Limb (tissue), 2 donors: ENCODE data around the gene ELK1.
A peak's percentile ranks its signal among the peaks of the same experiment; 100 is the strongest.
"Not testable (repeated sequence)": the region's sequence is repeated elsewhere in the genome, so short reads cannot be mapped to it uniquely, and the experiment has no call there.

Experiments used
- DNase-seq, 2 donors: peaks; one replicate each; pipeline ENCODE4 v3.0.0-alpha.2; 2016; ENCODE audit errors: extremely low spot score in 2 of 2

ELK1 gene

GRCh38 chrX:47650164-47651042 lies at the start of gene ELK1:
TSS of gene ELK1 (minus strand) at chrX:47650563. CDS start at chrX:47641441, 9,122 bp downstream.
- peak; percentile 90 to 94 for DNase-seq

- no peak for DNase-seq
Measured at GRCh38 chrX:47697181-47697580, 46.8 kb upstream of the ELK1 start.

- no peak for DNase-seq
Measured at GRCh38 chrX:47690175-47690574, 39.8 kb upstream of the ELK1 start.

GRCh38 chrX:47687263-47687662 lies 36.9 kb upstream of the ELK1 start:
- DNase-seq, result no peak

GRCh38 chrX:47683829-47684205 lies 33.5 kb upstream of the ELK1 start:
- DNase-seq, result no peak

GRCh38 chrX:47683184-47683828 lies 32.9 kb upstream of the ELK1 start:
- no peak for DNase-seq

GRCh38 chrX:47675959-47676859 lies 25.8 kb upstream of the ELK1 start:
- not testable (repeated sequence) for DNase-seq

- DNase-seq, result no peak
Measured at GRCh38 chrX:47674776-47675175, 24.4 kb upstream of the ELK1 start.

- not testable (repeated sequence) for DNase-seq
Measured at GRCh38 chrX:47665797-47666196, 15.4 kb upstream of the ELK1 start.

- no peak for DNase-seq
Measured at GRCh38 chrX:47664737-47665136, 14.4 kb upstream of the ELK1 start.

GRCh38 chrX:47662144-47662657 lies 11.8 kb upstream of the ELK1 start:
- DNase-seq, result no peak

GRCh38 chrX:47661539-47661938 lies 11.2 kb upstream of the ELK1 start:
- DNase-seq, result no peak

- no peak for DNase-seq
Measured at GRCh38 chrX:47659421-47659726, 9.0 kb upstream of the ELK1 start.

- peak; percentile 87 to 92 for DNase-seq
Measured at GRCh38 chrX:47658684-47659420, 8.5 kb upstream of the ELK1 start, which contains the start of gene UXT. TSS of gene UXT (minus strand) at chrX:47659180. CDS start at chrX:47658927, 253 bp downstream.

- no peak for DNase-seq
Measured at GRCh38 chrX:47658301-47658683, 7.9 kb upstream of the ELK1 start.

GRCh38 chrX:47651043-47651905 lies 911 bp upstream of the ELK1 start:
- no peak for DNase-seq

GRCh38 chrX:47649781-47650163 lies 591 bp downstream of the ELK1 start:
- no peak for DNase-seq

- no peak for DNase-seq
Measured at GRCh38 chrX:47649271-47649670, 1.1 kb downstream of the ELK1 start.

- no peak for DNase-seq
Measured at GRCh38 chrX:47648376-47648775, 2.0 kb downstream of the ELK1 start.

GRCh38 chrX:47646636-47647035 lies 3.7 kb downstream of the ELK1 start:
- DNase-seq, result no peak
